KMS-11 (cell line): ENCODE data around the gene GEMIN7.

ENCODE experiments used
- H2AFZ ChIP-seq: fragments of 200-600 bp; sonication (generic); 2 replicates; pipeline ENCODE4 v1.6.1; 2016; ENCODE audit warnings: antibody characterized with exemption, mixed run types, low read depth
- H3K27ac ChIP-seq: fragments of 200-600 bp; sonication (generic); 2 replicates; pipeline ENCODE4 v1.6.1; 2016; ENCODE audit warnings: mild to moderate bottlenecking, mixed run types
- H3K27me3 ChIP-seq: fragments of 200-600 bp; sonication (generic); 2 replicates; pipeline ENCODE4 v1.6.1; 2017; ENCODE audit warnings: mild to moderate bottlenecking, low read depth, mixed run types, moderate library complexity; ENCODE audit not compliant: insufficient read depth
- H3K36me3 ChIP-seq: fragments of 200-600 bp; sonication (generic); 2 replicates; pipeline ENCODE4 v1.6.1; 2017; ENCODE audit warnings: mild to moderate bottlenecking, mixed run types; ENCODE audit not compliant: insufficient read depth
- H3K4me1 ChIP-seq: fragments of 200-600 bp; sonication (generic); 2 replicates; pipeline ENCODE4 v1.6.1; 2016; ENCODE audit warnings: mild to moderate bottlenecking, low read depth, mixed run types; ENCODE audit not compliant: poor library complexity, severe bottlenecking
- H3K4me2 ChIP-seq: fragments of 200-600 bp; sonication (generic); 2 replicates; pipeline ENCODE4 v1.7.0; 2016; ENCODE audit warnings: mild to moderate bottlenecking, mixed run types
- H3K4me3 ChIP-seq: fragments of 200-600 bp; sonication (generic); IDR thresholded peaks from 2 replicates; pipeline ENCODE4 v1.6.1; 2017; ENCODE audit warnings: low read depth, low read length, mixed read lengths; ENCODE audit not compliant: insufficient read depth
- H3K79me2 ChIP-seq: fragments of 200-600 bp; sonication (generic); 2 replicates; pipeline ENCODE4 v1.6.1; 2016; ENCODE audit warnings: low read depth, mixed run types; ENCODE audit not compliant: insufficient read depth
- H3K9ac ChIP-seq: fragments of 200-600 bp; sonication (generic); 2 replicates; pipeline ENCODE4 v1.6.1; 2016; ENCODE audit warnings: mild to moderate bottlenecking, mixed run types
- H4K20me1 ChIP-seq: fragments of 200-600 bp; sonication (generic); 2 replicates; pipeline ENCODE4 v1.6.1; 2016; ENCODE audit warnings: mild to moderate bottlenecking, mixed run types; ENCODE audit not compliant: insufficient read depth
- TF ChIP-seq, protein P1 (sequence below): fragments of 200-600 bp; sonication (generic); conservative IDR thresholded peaks from 2 replicates; pipeline ENCODE4 v1.6.1; 2017; ENCODE audit warnings: low read depth, mild to moderate bottlenecking, antibody characterized with exemption, low read length, moderate library complexity, mixed read lengths

The GEMIN7 gene

DNA sequence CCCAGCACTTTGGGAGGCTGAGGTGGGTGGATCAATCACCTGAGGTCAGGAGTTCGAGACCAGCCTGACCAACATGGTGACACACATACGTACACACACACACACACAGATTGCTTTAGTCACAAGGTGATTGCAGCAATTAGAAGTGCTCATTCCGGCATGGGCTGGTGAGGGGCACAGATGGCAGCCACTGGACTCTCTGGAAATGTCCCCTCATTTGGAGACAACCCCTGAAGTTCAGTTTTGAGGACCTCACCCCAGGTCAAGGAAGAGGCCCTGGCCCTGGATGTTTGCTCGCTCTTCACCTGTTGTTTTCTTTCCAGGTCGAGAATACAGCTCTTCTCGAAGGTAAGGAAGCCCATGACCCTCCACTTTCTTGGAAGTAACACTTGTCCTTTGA is 8.8 kb upstream of the GEMIN7 start:
- Histone ChIP-seq H3K27me3 (no peaks in the 10 kb centered on the region), H4K20me1 (no peaks in the 10 kb centered on the region), H3K9ac (no peak overlapping the region), H3K79me2 (peaks cover 28% of the 10 kb centered on the region; the same call in 1 of the 2 replicates), H2AFZ (no peak overlapping the region), H3K27ac (no peak overlapping the region), H3K4me2 (no peak overlapping the region), H3K36me3 (peaks cover 6% of the 10 kb centered on the region; the same call in 1 of the 2 replicates), H3K4me3 (no peak overlapping the region), H3K4me1 (peaks cover 19% of the 10 kb centered on the region)
- TF ChIP-seq, protein P1, sequence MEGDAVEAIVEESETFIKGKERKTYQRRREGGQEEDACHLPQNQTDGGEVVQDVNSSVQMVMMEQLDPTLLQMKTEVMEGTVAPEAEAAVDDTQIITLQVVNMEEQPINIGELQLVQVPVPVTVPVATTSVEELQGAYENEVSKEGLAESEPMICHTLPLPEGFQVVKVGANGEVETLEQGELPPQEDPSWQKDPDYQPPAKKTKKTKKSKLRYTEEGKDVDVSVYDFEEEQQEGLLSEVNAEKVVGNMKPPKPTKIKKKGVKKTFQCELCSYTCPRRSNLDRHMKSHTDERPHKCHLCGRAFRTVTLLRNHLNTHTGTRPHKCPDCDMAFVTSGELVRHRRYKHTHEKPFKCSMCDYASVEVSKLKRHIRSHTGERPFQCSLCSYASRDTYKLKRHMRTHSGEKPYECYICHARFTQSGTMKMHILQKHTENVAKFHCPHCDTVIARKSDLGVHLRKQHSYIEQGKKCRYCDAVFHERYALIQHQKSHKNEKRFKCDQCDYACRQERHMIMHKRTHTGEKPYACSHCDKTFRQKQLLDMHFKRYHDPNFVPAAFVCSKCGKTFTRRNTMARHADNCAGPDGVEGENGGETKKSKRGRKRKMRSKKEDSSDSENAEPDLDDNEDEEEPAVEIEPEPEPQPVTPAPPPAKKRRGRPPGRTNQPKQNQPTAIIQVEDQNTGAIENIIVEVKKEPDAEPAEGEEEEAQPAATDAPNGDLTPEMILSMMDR = no peak

DNA sequence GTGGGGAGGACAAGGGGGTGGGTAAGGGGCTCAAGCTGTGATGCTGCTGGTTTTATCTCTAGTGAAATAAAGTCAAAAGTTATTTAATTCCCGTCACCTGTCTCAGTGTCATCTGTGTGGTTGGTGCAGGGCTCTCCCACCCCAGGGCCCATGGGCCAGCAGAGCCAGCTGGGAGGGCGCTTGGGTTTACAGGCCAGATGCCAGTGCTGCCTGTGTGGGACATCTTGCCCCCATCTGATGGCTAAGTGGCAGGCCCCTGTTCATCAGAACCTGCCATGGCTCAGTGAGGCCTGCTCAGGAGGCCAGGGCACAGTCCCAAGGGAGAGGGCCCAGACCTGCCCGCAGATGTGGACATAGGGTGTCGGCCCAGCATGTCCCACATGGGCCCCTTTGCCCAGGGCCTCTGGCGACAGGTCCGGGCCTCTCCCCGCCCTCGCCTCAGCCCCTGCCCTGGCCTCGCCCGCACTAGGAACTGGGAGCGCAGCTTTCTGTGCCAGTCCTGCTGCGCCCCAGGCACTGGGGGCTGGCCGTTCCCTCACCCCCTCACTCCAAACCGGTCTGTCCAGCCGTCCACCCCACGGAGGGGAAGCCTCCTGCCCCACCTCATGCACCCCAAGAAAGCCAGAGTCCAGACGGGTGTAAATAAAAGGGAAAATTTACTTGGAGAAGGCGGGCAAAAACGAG is 8.1 kb upstream of the GEMIN7 start:
- peaks cover 6% of the 10 kb centered on the region; the same call in 1 of the 2 replicates for H3K36me3 ChIP-seq
- H3K9ac ChIP-seq = no peak overlapping the region
- H3K79me2 ChIP-seq = peaks cover 33% of the 10 kb centered on the region; the same call in 1 of the 2 replicates
- H3K4me1 ChIP-seq = peaks cover 19% of the 10 kb centered on the region
- TF ChIP-seq, protein P1 = no peak
- no peak overlapping the region for H3K27ac ChIP-seq
- H3K4me2 ChIP-seq = no peak overlapping the region
- H3K27me3 ChIP-seq = no peaks in the 10 kb centered on the region
- H4K20me1 ChIP-seq = no peaks in the 10 kb centered on the region
- H2AFZ ChIP-seq = no peak overlapping the region
- H3K4me3 ChIP-seq = no peak overlapping the region

- no peak overlapping the region for H2AFZ ChIP-seq
- peaks cover 6% of the 10 kb centered on the region; the same call in 1 of the 2 replicates for H3K36me3 ChIP-seq
- no peak overlapping the region for H3K4me2 ChIP-seq
- TF ChIP-seq, protein P1 = no peak
- H3K27me3 ChIP-seq = no peaks in the 10 kb centered on the region
- H3K4me1 ChIP-seq = peaks cover 20% of the 10 kb centered on the region
- H3K27ac ChIP-seq = no peak overlapping the region
- H4K20me1 ChIP-seq = no peaks in the 10 kb centered on the region
- peaks cover 37% of the 10 kb centered on the region; the same call in 1 of the 2 replicates for H3K79me2 ChIP-seq
- H3K9ac ChIP-seq = no peak overlapping the region
- H3K4me3 ChIP-seq = no peak overlapping the region
These were observed 7.5 kb upstream of the GEMIN7 start for GRCh38 chr19:45071545-45071938.

DNA sequence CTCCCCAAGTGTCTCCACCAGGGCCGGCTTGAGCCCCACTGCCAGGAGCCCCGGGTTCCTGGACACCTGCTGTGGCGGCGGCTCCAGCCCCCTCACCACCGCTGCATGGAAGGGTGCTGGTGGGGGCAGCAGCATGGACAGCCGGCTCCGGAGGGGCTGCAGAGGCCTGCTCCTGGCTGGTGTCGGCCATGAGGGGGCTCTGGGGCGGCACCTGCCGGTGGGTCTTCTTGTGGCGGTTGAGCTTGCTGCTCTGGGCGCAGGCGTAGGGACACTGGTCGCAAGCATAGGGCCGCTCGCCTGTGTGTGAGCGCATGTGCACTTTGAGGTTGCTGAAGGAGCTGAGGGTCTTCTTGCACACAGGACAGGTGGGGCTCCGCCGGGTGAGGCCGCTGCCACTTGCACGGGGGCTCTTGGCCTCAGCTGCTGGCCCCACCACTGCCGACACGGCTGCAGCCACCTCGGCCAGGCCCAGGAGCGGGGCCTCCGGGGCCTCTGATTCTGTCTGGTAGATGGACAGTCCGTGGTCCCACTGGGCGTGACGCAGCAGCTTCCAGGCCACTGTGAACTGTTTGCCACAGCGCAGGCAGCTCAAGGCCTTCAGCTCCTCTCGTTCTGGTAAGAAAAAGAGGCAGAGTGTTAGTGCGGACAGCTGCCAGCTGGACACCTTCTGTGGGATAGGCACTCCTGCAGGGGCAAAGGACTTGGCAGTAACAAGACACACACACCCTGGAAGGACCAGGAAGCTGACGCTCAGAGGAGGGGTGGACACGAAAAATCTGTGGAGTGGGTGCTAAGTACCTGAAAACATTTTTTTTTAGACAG is 6.9 kb upstream of the GEMIN7 start:
- no peak overlapping the region for H3K4me2 ChIP-seq
- H3K27ac ChIP-seq = no peak overlapping the region

More for the DNA sequence above, 6.9 kb upstream of the GEMIN7 start:
- Histone ChIP-seq H3K79me2 (peaks cover 41% of the 10 kb centered on the region; the same call in 1 of the 2 replicates), H2AFZ (no peak overlapping the region), H3K4me3 (no peak overlapping the region), H3K9ac (no peak overlapping the region), H4K20me1 (no peaks in the 10 kb centered on the region), H3K4me1 (peaks cover 27% of the 10 kb centered on the region), H3K27me3 (no peaks in the 10 kb centered on the region), H3K36me3 (peaks cover 6% of the 10 kb centered on the region; the same call in 1 of the 2 replicates)
- TF ChIP-seq, protein P1 = no peak
